Upper lobe of right lung (tissue), 1 donor: ENCODE measurements around the gene DPP7. TPM values are rescaled to one million over a fixed set of nuclear protein-coding genes. Genes with fewer than 3 reads are reported as not detected.
A peak's percentile ranks its signal among the peaks of the same experiment; 100 is the strongest.

ENCODE experiments used
- ATAC-seq: fragments of 200-7000 bp; cut with Tn5 transposase; one replicate; pipeline ENCODE4 v1.9.1; 2020; ENCODE audit warnings: mild to moderate bottlenecking, moderate library complexity
- DNase-seq: peaks from one replicate; pipeline ENCODE4 v3.0.0-alpha.2; 2020
- H3K27ac ChIP-seq: fragments of 200-600 bp; one replicate; pipeline ENCODE4 v1.8.0; 2022
- H3K27me3 ChIP-seq: fragments of 200-600 bp; one replicate; pipeline ENCODE4 v1.8.0; 2022; ENCODE audit warnings: mild to moderate bottlenecking
- H3K36me3 ChIP-seq: fragments of 200-600 bp; one replicate; pipeline ENCODE4 v1.8.0; 2022
- H3K4me1 ChIP-seq: fragments of 200-600 bp; one replicate; pipeline ENCODE4 v1.8.0; 2022
- H3K4me3 ChIP-seq: fragments of 200-600 bp; one replicate; pipeline ENCODE4 v1.8.0; 2022; ENCODE audit warnings: mild to moderate bottlenecking
- H3K9me3 ChIP-seq: fragments of 200-600 bp; one replicate; pipeline ENCODE4 v1.8.0; 2022
- intact Hi-C: fragments of 100-400 bp; cut with DNase I; formaldehyde crosslinking; loops from one replicate; pipeline ENCODE4 v1.11.0; 2022
- total RNA-seq: library from RNA; stranded (reverse); fragmentation: NEBNext Ultra II Directional; extraction: Animal tissue kit (Norgen Biotek cat#: 25700); gene quantifications from one replicate; pipeline ENCODE4 v1.2.1, GENCODE V29; 2021
- TF ChIP-seq, protein P1 (sequence below): fragments of 200-600 bp; IDR thresholded peaks from one replicate; pipeline ENCODE4 v1.8.0; 2022; ENCODE audit warnings: antibody characterized with exemption
- donor health status: DM: no; HTN: yes; CAD: no; lungs with severe emphysema.

The DPP7 gene
- total RNA-seq, 1 donor from 2014 or later, result 183 TPM

DNA sequence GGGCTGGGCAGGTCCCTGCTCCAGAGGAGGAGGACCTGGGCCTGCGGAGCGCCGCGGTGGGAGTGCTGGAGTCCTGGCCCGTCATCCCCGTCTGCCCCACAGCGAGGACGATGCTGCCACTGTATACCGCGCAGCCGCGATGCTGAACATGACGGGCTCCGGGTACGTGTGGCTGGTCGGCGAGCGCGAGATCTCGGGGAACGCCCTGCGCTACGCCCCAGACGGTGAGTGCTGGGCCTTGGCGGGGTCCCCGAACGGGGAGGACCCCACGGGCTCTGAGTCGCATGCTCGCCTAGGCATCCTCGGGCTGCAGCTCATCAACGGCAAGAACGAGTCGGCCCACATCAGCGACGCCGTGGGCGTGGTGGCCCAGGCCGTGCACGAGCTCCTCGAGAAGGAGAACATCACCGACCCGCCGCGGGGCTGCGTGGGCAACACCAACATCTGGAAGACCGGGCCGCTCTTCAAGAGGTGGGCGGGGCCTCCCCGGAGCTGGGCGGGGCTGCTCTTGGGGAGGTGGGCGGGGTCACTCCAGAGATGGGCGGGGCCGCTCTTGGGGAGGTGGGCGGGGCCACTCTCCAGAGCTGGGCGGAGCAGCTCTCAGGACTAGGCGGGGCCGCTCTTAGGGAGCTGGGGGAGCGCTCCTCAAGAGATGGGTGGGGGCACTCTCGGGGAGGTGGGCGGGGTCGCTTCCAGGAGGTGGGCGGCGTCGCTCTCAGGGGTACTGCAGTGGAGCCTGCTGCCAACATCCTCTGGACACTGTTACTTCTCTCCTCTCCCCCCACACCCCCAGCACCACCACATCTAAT is 42.2 kb upstream of the DPP7 start:
- DNase-seq (no peak), ATAC-seq (peak; percentile 80)
- Histone ChIP-seq H3K4me3 (no peak overlapping the region), H3K27me3 (peaks cover 64% of the 10 kb centered on the region), H3K27ac (no peak overlapping the region), H3K36me3 (no peaks in the 10 kb centered on the region), H3K4me1 (peaks cover 6% of the 10 kb centered on the region), H3K9me3 (no peaks in the 10 kb centered on the region)
- TF ChIP-seq, protein P1, sequence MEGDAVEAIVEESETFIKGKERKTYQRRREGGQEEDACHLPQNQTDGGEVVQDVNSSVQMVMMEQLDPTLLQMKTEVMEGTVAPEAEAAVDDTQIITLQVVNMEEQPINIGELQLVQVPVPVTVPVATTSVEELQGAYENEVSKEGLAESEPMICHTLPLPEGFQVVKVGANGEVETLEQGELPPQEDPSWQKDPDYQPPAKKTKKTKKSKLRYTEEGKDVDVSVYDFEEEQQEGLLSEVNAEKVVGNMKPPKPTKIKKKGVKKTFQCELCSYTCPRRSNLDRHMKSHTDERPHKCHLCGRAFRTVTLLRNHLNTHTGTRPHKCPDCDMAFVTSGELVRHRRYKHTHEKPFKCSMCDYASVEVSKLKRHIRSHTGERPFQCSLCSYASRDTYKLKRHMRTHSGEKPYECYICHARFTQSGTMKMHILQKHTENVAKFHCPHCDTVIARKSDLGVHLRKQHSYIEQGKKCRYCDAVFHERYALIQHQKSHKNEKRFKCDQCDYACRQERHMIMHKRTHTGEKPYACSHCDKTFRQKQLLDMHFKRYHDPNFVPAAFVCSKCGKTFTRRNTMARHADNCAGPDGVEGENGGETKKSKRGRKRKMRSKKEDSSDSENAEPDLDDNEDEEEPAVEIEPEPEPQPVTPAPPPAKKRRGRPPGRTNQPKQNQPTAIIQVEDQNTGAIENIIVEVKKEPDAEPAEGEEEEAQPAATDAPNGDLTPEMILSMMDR, result no peak
- intact Hi-C loops, result no loop called here

DNA sequence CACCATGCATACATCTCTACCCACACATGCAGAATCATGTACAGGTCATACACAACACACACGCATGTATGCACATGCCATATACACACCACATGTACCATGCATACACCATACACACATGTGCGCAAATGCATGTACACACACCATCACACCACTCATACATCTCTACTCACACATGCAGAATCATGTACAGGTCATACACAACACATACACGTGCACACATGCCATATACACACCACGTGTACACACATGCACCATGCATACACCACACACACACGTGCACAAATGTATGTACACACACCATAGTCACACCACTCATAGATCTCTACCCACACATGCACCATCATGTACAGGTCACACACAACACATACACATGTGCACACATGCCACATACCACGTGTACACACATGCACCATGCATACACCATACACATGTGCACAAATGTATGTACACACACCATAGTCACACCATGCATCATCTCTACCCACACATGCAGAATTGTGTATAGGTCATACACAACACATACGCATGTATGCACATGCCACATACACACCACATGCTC is 38.4 kb upstream of the DPP7 start:
- ATAC-seq, result no peak
- TF ChIP-seq, protein P1, result no peak
- H3K36me3 ChIP-seq, result no peaks in the 10 kb centered on the region
- H3K9me3 ChIP-seq, result no peaks in the 10 kb centered on the region
- peaks cover 27% of the 10 kb centered on the region for H3K27me3 ChIP-seq
- intact Hi-C loops, result no loop called here
- DNase-seq, result no peak
- H3K4me1 ChIP-seq, result no peaks in the 10 kb centered on the region
- no peak overlapping the region for H3K27ac ChIP-seq
- H3K4me3 ChIP-seq, result no peak overlapping the region

DNA sequence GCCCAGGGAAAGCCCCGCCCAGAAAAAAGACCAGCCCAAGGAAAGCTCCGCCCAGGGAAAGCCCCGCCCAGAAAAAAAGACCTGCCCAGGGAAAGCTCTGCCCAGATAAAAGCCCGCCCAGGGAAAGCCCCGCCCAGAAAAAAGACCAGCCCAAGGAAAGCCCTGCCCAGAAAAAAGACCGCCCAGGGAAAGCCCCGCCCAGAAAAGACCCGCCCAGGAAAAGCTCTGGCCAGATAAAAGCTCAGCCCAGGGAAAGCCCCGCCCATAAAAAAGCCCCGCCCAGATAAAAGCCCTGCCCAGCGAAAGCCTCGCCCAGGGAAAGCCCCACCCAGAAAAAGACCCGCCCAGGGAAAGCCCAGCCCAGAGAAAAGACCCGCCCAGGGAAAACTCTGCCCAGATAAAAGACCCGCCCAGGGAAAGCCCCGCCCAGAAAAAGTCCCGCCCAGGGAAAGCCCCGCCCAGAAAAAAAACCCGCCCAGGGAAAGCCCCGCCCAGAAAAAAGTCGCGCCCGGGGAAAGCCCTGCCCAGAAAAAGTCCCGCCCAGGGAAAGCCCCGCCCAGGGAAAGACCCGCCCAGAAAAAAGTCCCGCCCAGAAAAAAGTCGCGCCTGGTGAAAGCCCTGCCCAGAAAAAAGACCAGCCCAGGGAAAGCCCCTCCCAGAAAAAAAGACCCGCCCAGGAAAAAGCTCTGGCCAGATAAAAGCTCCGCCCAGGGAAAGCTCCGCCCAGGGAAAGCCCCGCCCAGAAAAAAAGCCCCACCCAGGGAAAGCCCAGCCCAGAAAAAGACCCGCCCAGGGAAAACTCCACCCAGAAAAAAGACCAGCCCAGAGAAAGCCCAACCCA is 36.3 kb upstream of the DPP7 start:
- no peaks in the 10 kb centered on the region for H3K4me1 ChIP-seq
- TF ChIP-seq, protein P1, result no peak
- no peak for DNase-seq
- H3K36me3 ChIP-seq, result no peaks in the 10 kb centered on the region
- intact Hi-C loops, result no loop called here
- peaks cover 11% of the 10 kb centered on the region for H3K27me3 ChIP-seq
- ATAC-seq, result peak; percentile 42
- no peak overlapping the region for H3K27ac ChIP-seq
- H3K4me3 ChIP-seq, result no peak overlapping the region
- H3K9me3 ChIP-seq, result no peaks in the 10 kb centered on the region

DNA sequence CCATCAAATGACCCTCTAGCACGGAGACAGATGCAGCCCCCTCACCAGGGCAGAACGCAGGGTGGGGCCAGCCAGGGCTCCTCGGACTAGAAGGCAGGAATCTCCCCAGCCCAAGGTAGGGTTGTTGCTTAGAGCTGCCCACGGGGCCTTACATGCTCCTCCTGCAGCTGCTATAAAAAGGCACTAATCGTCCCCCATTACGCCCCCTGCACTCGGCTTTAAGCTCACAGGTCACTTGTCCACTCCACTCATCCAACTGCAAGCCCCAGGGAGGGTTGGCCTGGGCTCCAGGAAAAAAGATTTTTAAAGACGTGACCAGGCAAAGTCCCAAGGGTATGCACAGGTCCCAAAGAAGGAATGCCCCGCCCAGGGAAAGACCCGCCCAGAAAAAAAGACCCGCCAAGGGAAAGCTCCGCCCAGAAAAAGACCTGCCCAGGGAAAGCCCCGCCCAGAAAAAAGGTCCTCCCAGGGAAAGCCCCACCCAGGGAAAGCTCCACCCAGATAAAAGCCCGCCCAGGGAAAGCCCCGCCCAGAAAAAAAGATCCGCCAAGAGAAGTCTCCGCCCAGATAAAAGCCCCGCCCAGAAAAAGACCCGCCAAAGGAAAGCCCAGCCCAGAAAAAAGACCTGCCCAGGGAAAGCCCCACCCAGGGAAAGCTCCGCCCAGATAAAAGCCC is 35.5 kb upstream of the DPP7 start:
- H3K27me3 ChIP-seq, result peaks cover 7% of the 10 kb centered on the region
- H3K36me3 ChIP-seq, result no peaks in the 10 kb centered on the region
- ATAC-seq (no peak), DNase-seq (no peak)
- H3K4me3 ChIP-seq, result no peak overlapping the region
- H3K27ac ChIP-seq, result no peak overlapping the region
- TF ChIP-seq, protein P1, result no peak
- intact Hi-C loops, result no loop called here
- no peaks in the 10 kb centered on the region for H3K4me1 ChIP-seq
- H3K9me3 ChIP-seq, result no peaks in the 10 kb centered on the region

DNA sequence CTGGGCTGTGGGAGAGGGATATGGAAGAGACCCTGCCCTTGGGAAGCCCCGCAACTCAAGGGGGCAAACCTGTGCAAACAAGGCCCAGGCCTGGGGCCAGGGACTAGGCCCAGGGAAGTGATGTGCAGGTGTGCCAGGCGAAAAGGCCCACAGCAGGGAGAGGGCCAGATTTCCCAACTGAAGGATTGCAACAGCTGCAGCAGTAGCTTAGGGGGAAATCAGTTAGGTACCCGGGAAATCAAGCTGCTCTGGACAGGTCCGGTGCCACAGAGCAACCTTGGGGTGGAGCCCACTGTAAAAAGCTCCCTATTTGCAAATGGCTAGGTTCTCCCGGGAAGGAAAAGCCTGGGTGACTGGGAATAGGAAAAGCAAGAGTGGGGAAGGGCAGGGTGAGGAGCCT is 34.8 kb upstream of the DPP7 start:
- Histone ChIP-seq H3K27me3 (peaks cover 7% of the 10 kb centered on the region), H3K9me3 (no peaks in the 10 kb centered on the region), H3K27ac (no peak overlapping the region), H3K4me3 (no peak overlapping the region), H3K4me1 (no peaks in the 10 kb centered on the region), H3K36me3 (no peaks in the 10 kb centered on the region)
- intact Hi-C loops, result no loop called here
- no peak for ATAC-seq
- TF ChIP-seq, protein P1, result no peak
- DNase-seq, result no peak
